Cerebellar nuclear complex (tissue), 1 donor: ENCODE measurements around the gene RUNX2.
"Not testable (repeated sequence)": the region's sequence is repeated elsewhere in the genome, so short reads cannot be mapped to it uniquely, and the experiment has no call there.

ENCODE experiments used
- DNase-seq, 2 experiments: peaks; one replicate each; lab custom pipeline; 2025; lab: John Stamatoyannopoulos, UW

The RUNX2 gene

GRCh38 chr6:45650524-45651135 lies 322.5 kb downstream of the RUNX2 start:
- no peak for DNase-seq

- DNase-seq: no peak
These were observed 323.2 kb downstream of the RUNX2 start for GRCh38 chr6:45651301-45651700.

- no peak for DNase-seq
These were observed 324.3 kb downstream of the RUNX2 start for GRCh38 chr6:45652416-45652815.

GRCh38 chr6:45653117-45653883 lies 325.2 kb downstream of the RUNX2 start:
- no peak for DNase-seq

- DNase-seq: no peak
These were observed 326.5 kb downstream of the RUNX2 start for GRCh38 chr6:45654673-45655072.

GRCh38 chr6:45655745-45656476 lies 327.8 kb downstream of the RUNX2 start:
- no peak for DNase-seq

GRCh38 chr6:45657226-45657625 lies 329.1 kb downstream of the RUNX2 start:
- no peak for DNase-seq

- DNase-seq: no peak
These were observed 330.3 kb downstream of the RUNX2 start for GRCh38 chr6:45658400-45658799.

- DNase-seq: no peak
These were observed 330.8 kb downstream of the RUNX2 start for GRCh38 chr6:45658958-45659357.

GRCh38 chr6:45661661-45662060 lies 333.5 kb downstream of the RUNX2 start:
- DNase-seq: no peak

GRCh38 chr6:45663251-45664221 lies 335.4 kb downstream of the RUNX2 start:
- no peak for DNase-seq

GRCh38 chr6:45664707-45665106 lies 336.6 kb downstream of the RUNX2 start:
- no peak for DNase-seq

- no peak for DNase-seq
These were observed 337.7 kb downstream of the RUNX2 start for GRCh38 chr6:45665859-45666258.

GRCh38 chr6:45666846-45667245 lies 338.7 kb downstream of the RUNX2 start:
- DNase-seq: no peak

GRCh38 chr6:45667300-45667699 lies 339.2 kb downstream of the RUNX2 start:
- no peak for DNase-seq

- DNase-seq: no peak
These were observed 339.6 kb downstream of the RUNX2 start for GRCh38 chr6:45667766-45668165.

- no peak for DNase-seq
These were observed 340.6 kb downstream of the RUNX2 start for GRCh38 chr6:45668705-45669104.

GRCh38 chr6:45673167-45673566 lies 345.0 kb downstream of the RUNX2 start:
- not testable (repeated sequence) for DNase-seq

- DNase-seq: not testable (repeated sequence)
These were observed 347.0 kb downstream of the RUNX2 start for GRCh38 chr6:45675166-45675565.

- DNase-seq: no peak
These were observed 347.5 kb downstream of the RUNX2 start for GRCh38 chr6:45675634-45676033.

- DNase-seq: no peak
These were observed 348.2 kb downstream of the RUNX2 start for GRCh38 chr6:45676380-45676779.
